Activated B cell treated with CpG ODN at 0.5 μM for 24 hours (primary cell): Measurements from ENCODE around the gene UBAC2. TPM values are rescaled to one million over a fixed set of nuclear protein-coding genes. Genes with fewer than 3 reads are reported as not detected.
A peak's percentile ranks its signal among the peaks of the same experiment; 100 is the strongest.

ENCODE experiments used
- ATAC-seq: fragments of 200-7000 bp; cut with Tn5 transposase; one replicate; pipeline ENCODE4 v1.10.0; 2021; ENCODE audit warnings: low read depth, mild to moderate bottlenecking, moderate library complexity
- CTCF ChIA-PET: fragments of 350-600 bp; sonication (Branson Sonifier 250); formaldehyde crosslinking; loops from one replicate; lab custom pipeline; 2021; ENCODE audit warnings: antibody characterized with exemption; lab: Charles Lee
- POLR2A ChIA-PET: fragments of 350-600 bp; sonication (Branson Sonifier 250); formaldehyde crosslinking; loops from one replicate; lab custom pipeline; 2021; ENCODE audit warnings: antibody characterized with exemption; lab: Charles Lee
- DNase-seq: peaks from one replicate; pipeline ENCODE4 v3.0.0; 2022
- H3K27ac Mint-ChIP-seq: one replicate; pipeline ENCODE4 v1.8.0; 2020; ENCODE audit warnings: mixed read lengths
- H3K27me3 Mint-ChIP-seq: one replicate; pipeline ENCODE4 v1.8.0; 2021; ENCODE audit warnings: mixed read lengths
- H3K36me3 Mint-ChIP-seq: one replicate; pipeline ENCODE4 v1.8.0; 2021; ENCODE audit warnings: low read depth, mixed read lengths
- H3K4me1 Mint-ChIP-seq: one replicate; pipeline ENCODE4 v1.8.0; 2021; ENCODE audit warnings: mixed read lengths
- H3K4me3 Mint-ChIP-seq: one replicate; pipeline ENCODE4 v1.8.0; 2020; ENCODE audit warnings: mild to moderate bottlenecking, mixed read lengths
- H3K9me3 Mint-ChIP-seq: one replicate; pipeline ENCODE4 v1.8.0; 2020; ENCODE audit warnings: mixed read lengths
- intact Hi-C: fragments of 100-400 bp; cut with micrococcal nuclease; formaldehyde crosslinking; loops from one replicate; pipeline ENCODE4 v1.15.1; 2024
- total RNA-seq: library from RNA; stranded (reverse); gene quantifications from 2 replicates; pipeline ENCODE4 v1.2.3, GENCODE V29; 2022
- TF ChIP-seq, protein P1 (sequence below): fragments of 200-600 bp; IDR thresholded peaks from one replicate; pipeline ENCODE4 v1.8.0; 2022; ENCODE audit warnings: antibody characterized with exemption, mild to moderate bottlenecking

The UBAC2 gene
- total RNA-seq, 1 donor from 2014 or later = 51.0 TPM

- H3K9me3 Mint-ChIP-seq = no peaks in the 10 kb centered on the region
- TF ChIP-seq, protein P1, sequence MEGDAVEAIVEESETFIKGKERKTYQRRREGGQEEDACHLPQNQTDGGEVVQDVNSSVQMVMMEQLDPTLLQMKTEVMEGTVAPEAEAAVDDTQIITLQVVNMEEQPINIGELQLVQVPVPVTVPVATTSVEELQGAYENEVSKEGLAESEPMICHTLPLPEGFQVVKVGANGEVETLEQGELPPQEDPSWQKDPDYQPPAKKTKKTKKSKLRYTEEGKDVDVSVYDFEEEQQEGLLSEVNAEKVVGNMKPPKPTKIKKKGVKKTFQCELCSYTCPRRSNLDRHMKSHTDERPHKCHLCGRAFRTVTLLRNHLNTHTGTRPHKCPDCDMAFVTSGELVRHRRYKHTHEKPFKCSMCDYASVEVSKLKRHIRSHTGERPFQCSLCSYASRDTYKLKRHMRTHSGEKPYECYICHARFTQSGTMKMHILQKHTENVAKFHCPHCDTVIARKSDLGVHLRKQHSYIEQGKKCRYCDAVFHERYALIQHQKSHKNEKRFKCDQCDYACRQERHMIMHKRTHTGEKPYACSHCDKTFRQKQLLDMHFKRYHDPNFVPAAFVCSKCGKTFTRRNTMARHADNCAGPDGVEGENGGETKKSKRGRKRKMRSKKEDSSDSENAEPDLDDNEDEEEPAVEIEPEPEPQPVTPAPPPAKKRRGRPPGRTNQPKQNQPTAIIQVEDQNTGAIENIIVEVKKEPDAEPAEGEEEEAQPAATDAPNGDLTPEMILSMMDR = no peak
- no peak overlapping the region for H3K27ac Mint-ChIP-seq
- no peaks in the 10 kb centered on the region for H3K27me3 Mint-ChIP-seq
- no peak overlapping the region for H3K4me3 Mint-ChIP-seq
- H3K36me3 Mint-ChIP-seq = peaks cover 6% of the 10 kb centered on the region
- ChIA-PET POLR2A (interaction anchor here (0.5 to 5.5 kb wide), 5 partner anchors 20 to 71 kb away, joined by 3 to 128 read pairs (median 4); partner anchors contain the start of gene GPR18), CTCF (interaction anchor here (1.0 to 8.3 kb wide), 9 partner anchors 17 to 72 kb away, joined by 3 to 157 read pairs (median 8); partner anchors contain the start of gene GPR18)
- peaks cover 31% of the 10 kb centered on the region for H3K4me1 Mint-ChIP-seq
- DNase-seq (no peak), ATAC-seq (no peak)
- intact Hi-C loops = no loop called here
Observed at GRCh38 chr13:99197117-99197651, 3.5 kb upstream of the UBAC2 start.

GRCh38 chr13:99199541-99200431 is 868 bp upstream of the UBAC2 start:
- Mint-ChIP-seq H3K27ac (peak overlapping the region; percentile 94), H3K27me3 (no peaks in the 10 kb centered on the region), H3K4me3 (peak overlapping the region; percentile 95), H3K4me1 (peaks cover 51% of the 10 kb centered on the region), H3K9me3 (no peaks in the 10 kb centered on the region), H3K36me3 (peaks cover 8% of the 10 kb centered on the region)
- peak; percentile 0 for ATAC-seq
- CTCF ChIA-PET = interaction anchor here (1.2 to 8.3 kb wide), 8 partner anchors 15 to 70 kb away, joined by 3 to 157 read pairs (median 12); partner anchors contain the start of gene GPR18
- intact Hi-C loops = loop anchor here (1.0 to 10.0 kb wide), 9 partner anchors 29 to 625 kb away; partner anchors contain the start of gene STK24
- no peak for DNase-seq
- POLR2A ChIA-PET = interaction anchor here (0.6 to 7.4 kb wide), 39 partner anchors 9 to 1411 kb away, joined by 3 to 128 read pairs (median 5); partner anchors contain the start of genes GPR18 and GPR183
- TF ChIP-seq, protein P1 = no peak

DNA sequence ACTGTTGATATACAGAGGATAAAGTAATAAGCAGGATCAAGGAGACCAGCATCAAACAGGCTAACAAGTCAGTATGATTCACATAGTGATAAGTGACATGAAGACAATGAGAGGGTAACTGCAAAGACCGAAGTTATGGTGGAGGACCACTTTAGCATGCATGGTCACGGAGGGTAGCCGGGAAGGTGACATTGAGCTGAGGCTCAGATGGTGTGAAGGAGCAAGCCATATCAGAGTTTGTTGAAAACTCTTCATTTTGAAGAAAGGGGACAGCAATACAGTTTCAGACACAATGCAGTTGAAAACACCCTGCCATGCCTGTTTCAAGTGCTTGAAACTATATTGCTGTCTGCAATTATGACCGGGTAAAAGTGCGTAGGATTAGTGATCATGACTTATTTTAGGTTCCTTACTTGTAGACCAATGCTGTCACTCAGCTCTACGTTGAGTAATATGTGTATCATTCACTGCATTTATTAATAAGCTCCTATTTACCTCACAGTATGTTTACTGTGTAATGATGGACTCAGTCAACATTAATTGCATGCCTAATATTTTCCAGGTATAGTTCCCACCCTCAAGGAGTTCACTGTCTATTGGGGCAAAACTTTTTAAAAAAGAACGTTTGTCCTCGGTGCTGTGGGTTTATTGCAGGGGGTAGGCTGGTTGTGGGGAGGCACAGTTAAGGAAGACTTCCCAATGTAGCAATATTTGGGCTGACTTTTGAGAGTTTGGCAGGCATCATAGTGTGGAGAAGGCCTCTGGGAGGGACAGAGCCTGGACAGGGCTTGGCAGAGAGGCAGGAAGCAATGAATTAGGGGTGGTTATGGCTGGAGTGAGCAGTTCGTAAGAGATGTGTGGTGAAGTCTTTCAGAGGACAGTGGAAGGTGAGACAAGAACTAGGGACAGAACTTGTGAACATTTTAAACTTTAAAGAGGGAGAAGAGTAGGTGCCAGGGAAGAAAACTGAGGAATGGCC is 3.2 kb downstream of the UBAC2 start:
- TF ChIP-seq, protein P1 = no peak
- intact Hi-C loops = loop anchor here (1.0 to 10.0 kb wide), 6 partner anchors 24 to 629 kb away; partner anchors contain the start of gene STK24
- no peak for DNase-seq
- ATAC-seq = no peak
- CTCF ChIA-PET = interaction anchor here (0.7 to 8.3 kb wide), 6 partner anchors 24 to 78 kb away, joined by 3 to 157 read pairs (median 6); partner anchors contain the start of gene GPR18
- H3K4me3 Mint-ChIP-seq = peak overlapping the region; percentile 71
- no peaks in the 10 kb centered on the region for H3K27me3 Mint-ChIP-seq
- POLR2A ChIA-PET = interaction anchor here (0.6 to 7.4 kb wide), 13 partner anchors 11 to 1771 kb away, joined by 3 to 86 read pairs (median 6); partner anchors contain the start of gene GPR18
- peaks cover 39% of the 10 kb centered on the region for H3K36me3 Mint-ChIP-seq
- peak overlapping the region; percentile 85 for H3K27ac Mint-ChIP-seq
- H3K4me1 Mint-ChIP-seq = peaks cover 81% of the 10 kb centered on the region
- H3K9me3 Mint-ChIP-seq = no peaks in the 10 kb centered on the region

GRCh38 chr13:99205621-99206220 is 5.1 kb downstream of the UBAC2 start:
- no peak for ATAC-seq
- H3K4me1 Mint-ChIP-seq = peaks cover 81% of the 10 kb centered on the region
- DNase-seq = no peak
- POLR2A ChIA-PET = interaction anchor here (0.5 to 7.4 kb wide), 9 partner anchors 9 to 638 kb away, joined by 3 to 86 read pairs (median 5); partner anchors contain the start of gene GPR18
- peaks cover 45% of the 10 kb centered on the region for H3K36me3 Mint-ChIP-seq
- TF ChIP-seq, protein P1 = no peak
- peak overlapping the region; percentile 85 for H3K27ac Mint-ChIP-seq
- CTCF ChIA-PET = interaction anchor here (0.9 to 1.6 kb wide), 4 partner anchors 30 to 59 kb away, joined by 3 to 5 read pairs (median 4); partner anchors contain the start of gene GPR18
- H3K27me3 Mint-ChIP-seq = no peaks in the 10 kb centered on the region
- intact Hi-C loops = loop anchor here (1.0 to 10.0 kb wide), 2 partner anchors 9 to 631 kb away; partner anchors contain the start of gene STK24
- peak overlapping the region; percentile 71 for H3K4me3 Mint-ChIP-seq
- H3K9me3 Mint-ChIP-seq = no peaks in the 10 kb centered on the region
